NCI-H510A treated with DMSO at 0.1 percent for 48 hours (cell line): ENCODE results near the gene IRGM.
A peak's percentile ranks its signal among the peaks of the same experiment; 100 is the strongest.
"Not testable (repeated sequence)": the region's sequence is repeated elsewhere in the genome, so short reads cannot be mapped to it uniquely, and the experiment has no call there.

Source experiments
- DNase-seq: peaks from one replicate; lab custom pipeline; 2025; lab: John Stamatoyannopoulos, UW

The IRGM gene, protein sequence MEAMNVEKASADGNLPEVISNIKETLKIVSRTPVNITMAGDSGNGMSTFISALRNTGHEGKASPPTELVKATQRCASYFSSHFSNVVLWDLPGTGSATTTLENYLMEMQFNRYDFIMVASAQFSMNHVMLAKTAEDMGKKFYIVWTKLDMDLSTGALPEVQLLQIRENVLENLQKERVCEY

DNA sequence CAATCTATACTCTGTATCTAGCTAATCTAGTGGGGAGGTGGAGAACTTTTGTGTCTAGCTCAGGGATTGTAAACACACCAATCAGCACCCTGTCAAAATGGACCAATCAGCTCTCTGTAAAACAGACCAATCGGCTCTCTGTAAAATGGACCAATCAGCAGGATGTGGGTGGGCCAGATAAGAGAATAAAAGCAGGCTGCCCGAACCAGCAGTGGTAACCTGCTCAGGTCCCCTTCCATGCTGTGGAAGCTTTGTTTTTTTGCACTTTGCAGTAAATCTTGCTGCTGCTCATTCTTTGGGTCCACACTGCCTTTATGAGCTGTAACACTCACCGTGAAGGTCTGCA is at the start of gene IRGM:
IRGM (plus strand) TSS at position 214 of the 346 bp plus-strand sequence. CDS start 1,603 bp downstream, outside the sequence.
- not testable (repeated sequence) for DNase-seq

DNA sequence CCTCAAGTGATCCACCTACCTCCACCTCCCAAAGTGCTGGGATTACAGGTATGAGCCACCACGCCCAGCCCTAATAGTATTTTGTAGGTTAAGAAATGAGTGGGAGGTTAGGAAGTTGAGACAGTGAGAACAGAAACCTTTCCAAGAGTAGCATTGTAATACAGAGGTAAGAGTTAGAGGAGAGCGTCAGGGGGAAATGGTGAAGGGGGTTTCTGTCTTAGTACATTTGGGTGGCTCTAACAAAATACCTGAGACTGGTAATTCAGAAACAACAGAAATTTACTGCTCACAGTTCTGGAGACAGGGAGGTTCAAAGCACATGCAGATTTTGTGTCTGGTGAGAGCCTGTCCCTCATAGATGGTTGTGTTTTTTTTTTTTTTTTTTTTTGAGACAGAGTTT is 48.9 kb upstream of the IRGM start:
- no peak for DNase-seq

DNA sequence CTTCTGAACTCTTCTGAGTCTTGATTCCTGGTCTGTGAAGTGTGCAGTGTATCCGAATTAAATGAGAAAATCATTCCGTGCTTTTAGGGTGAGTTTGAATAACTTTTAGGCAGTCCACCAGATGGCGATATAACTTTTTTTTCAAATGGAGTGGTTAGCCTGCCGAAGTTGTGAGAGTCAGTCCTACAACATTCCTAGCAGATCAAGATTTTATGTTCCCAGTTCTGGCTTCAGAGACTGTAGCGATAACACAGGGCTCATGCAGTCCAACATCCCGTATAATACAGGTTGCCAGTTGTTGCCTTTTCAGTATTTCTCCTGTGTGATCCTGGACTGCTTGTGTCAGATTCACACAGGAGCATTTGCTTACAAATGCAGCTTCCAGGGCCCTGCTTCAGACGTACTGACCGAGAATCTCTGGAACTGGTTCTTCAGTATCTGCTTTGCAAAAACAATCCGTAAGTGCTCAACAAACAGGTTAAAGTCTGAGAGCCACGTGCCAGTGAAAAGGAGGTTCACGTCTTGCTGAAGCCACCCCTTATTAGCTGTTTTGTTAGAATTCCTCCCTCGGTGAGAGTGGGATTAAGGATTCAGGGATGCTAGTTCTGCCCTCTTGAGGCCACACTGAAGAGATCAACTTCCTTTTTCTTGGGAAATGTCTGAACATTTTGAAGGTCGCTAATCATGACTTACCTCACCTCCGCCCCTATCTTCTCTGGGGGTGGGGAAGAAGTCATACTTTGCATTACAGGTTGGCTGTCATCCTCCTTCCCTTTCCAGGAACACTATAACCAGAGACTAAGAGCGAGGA is 45.0 kb upstream of the IRGM start:
- DNase-seq, result peak; percentile 65

DNA sequence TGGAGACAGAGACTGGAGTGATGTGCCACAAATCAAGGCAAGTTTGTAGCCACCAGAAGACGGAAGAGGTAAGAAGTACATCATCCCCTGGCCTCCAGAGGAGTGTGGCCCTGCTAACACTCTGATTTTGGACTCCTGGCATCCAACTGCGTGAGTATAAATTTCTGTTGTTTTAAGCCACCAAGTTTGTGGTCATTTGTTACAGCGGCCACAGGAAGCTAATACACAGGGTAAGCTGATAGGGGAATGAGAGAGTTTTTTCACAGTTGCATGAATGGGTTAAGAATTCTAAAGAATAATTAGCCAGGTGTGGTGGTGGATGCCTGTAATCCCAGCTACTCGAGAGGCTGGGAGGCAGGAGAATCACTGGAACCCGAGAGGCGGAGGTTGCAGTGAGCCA is 41.9 kb upstream of the IRGM start:
- no peak for DNase-seq

DNA sequence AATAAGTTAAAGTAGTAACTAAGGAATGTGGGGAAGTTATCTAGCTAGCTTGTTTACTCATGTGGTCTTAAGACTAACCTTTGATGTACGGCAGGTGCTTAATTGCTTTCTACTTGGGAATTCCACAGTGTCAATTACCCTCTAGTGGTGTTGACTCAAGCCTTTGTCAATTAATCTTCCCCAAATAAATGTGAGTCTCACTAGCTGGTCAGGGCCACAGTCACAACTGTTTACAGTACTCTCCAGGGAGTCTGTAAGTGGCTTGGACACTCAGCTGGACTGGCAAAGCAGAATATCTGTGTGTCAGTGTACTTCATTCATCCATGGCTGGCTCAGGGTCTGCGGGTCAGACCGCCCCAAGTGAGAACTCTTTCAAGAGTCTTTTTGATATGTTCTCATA is 37.0 kb upstream of the IRGM start:
- peak; percentile 13 for DNase-seq

DNA sequence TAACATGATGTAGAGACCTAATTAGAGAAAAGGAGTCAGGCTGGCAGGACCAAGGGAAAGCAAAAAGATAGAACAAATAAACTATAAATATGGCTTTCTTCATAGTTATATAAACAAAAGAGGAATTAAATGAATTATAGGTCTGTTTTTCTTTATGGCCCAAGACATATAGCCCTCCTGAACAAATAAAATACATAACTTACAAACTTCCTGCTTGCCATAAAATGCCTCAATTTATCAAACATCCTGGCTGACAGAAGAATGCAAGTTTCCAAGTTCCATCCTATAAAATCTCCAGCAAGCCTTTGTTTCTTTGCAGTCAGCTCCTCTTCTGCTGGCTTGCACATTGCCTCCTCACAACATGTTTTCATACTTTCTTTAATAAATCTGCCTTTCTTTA is 31.3 kb upstream of the IRGM start:
- no peak for DNase-seq

DNA sequence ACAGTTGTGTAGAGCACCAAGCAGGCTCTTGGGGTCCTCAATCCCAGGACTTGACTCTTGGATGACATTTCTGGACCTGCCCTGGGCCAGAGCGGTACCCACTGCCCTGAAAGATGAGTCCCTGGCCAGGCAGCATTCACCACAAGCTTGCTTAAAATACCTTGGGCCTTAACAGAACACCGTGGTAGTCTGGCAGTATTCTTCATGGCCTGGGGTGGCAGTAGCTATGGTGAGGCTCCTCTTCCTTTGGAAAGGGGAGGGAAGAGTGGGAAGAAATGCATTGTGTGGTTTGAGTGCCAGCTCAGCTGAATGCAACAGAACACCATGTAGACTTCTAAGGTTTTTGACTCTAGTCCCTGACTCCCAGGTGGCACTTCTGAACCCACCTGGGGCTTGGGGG is 29.4 kb upstream of the IRGM start:
- no peak for DNase-seq

DNA sequence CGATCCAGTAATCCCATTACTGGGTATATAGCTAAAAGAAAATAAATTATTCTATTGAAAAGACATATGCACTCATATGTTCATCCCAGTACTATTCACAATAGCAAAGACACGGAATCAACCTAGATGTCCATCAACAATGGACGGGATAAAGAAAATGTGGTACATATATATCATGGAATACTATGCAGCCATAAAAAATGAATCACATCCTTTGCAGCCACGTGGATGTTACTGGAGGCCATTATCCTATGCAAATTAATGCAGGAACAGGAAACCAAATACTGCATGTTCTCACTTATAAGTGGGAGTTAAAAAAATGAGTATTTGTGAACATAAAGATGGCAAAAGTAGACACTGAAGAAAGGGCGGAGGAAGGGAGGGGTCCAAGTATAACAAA is 16.6 kb upstream of the IRGM start:
- no peak for DNase-seq

DNA sequence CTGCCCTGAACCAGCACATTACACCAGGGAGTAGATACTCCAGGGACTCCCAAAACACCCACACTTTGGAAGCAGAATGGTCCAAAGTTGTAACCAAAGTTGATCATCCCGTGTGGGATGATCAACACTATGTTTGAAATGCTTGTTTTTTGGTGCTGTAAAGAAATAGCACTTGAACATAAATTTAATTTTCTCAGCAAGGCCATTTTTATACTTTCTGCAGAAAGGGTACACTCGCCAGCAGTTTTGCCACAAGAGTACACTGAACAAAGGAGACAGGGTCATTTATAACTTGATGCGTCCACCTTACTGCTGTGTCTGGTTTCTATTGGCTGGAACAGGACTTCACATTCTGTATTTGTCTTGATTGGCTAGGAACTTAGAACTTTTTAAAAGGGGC is 14.5 kb upstream of the IRGM start:
- DNase-seq, result not testable (repeated sequence)

DNA sequence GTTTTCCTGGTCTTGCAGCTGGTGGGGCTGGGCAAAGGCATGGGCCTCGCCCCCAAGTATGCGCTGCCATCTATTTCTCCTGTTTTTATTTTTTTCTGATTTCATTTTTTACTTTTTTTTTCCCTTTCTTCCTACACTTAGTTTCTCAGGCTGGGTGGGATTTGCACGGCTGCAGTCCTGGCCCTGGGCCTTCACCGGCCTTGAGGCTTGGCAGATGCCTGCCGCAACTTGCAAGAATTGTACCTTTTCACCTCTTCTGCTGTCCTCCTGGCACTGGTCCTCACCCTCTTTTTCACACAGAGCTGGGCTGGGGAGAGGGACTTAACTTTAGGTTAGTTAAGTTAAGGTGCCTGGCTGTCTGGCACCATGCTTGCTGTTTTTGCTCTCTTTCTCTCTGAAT is 10.3 kb upstream of the IRGM start:
- no peak for DNase-seq

DNA sequence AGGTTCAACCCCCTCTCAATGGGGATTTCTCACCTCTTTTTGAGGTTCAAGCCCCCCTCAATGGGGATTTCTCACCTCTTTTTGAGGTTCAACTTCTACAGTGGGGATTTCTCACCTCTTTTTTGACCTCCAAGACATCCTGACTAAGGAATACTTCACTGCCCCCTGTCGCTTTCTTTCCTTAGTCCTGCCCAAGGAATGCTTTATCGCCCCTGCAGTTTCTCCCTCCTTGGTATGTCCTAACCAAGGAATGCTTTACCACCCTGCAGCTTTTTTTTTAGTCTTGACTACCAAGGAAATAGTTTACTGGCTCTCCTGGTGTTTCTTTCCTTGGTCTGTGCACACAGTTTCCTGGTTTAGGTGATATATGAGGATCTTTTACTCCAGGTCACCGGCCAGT is 9.6 kb upstream of the IRGM start:
- DNase-seq, result no peak

DNA sequence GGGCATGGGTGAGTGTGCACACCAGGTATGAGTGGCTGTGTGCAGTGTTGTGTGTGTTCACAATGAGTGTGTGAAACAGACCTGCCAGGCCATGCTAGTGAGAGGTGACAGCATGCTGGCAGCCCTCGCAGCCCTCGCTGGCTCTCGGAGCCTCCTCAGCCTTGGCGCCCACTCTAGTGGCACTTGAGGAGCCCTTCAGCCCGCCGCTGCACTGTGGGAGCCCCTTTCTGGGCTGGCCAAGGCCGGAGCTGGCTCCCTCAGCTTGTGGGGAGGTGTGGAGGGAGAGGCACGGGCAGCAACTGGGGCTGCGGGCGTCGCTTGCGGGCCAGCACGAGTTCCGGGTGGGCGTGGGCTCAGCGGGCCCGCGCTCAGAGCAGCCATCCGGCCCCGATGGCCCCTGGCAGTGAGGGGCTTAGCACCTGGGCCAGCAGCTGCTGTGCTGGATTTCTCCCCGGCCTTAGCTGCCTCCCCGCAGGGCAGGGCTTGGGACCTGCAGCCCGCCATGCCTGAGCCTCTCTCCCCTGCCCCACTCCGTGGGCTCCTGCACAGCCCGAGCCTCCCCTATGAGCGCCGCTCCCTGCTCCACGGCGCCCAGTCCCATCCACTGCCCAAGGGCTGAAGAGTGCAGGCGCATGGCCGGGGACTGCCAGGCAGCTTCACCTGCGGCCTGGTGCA is 999 bp upstream of the IRGM start:
- DNase-seq, result not testable (repeated sequence)

DNA sequence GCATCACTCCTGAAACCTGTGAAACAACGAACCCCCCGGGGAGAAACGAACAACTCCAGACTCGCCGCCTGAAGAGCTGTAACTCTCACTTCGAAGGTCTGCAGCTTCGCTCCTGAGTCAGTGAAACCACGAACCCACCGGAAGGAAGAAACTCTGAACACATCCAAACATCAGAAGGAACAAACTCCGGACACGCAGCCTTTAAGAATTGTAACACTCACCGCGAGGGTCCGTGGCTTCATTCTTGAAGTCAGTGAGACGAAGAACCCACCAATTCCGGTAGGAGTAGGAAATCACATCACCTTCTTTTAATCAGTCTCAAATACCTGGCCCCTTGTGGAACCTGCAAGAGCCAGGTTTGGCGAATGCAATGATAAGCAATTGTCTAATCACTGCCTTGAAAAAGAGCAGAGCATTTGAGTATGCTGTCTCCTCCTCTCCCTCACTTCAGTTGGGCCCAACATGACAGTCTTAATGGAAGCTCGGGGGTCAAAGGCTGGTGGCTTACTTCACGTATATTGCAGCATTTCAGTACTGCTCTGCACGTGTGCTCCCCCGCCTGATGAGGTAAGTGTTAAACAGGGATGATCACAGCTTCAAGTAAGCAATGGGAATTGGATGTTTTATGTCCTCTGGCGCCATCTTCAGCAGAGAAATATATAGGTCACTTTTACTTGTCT is 473 bp downstream of the IRGM start:
- peak; percentile 82 for DNase-seq

DNA sequence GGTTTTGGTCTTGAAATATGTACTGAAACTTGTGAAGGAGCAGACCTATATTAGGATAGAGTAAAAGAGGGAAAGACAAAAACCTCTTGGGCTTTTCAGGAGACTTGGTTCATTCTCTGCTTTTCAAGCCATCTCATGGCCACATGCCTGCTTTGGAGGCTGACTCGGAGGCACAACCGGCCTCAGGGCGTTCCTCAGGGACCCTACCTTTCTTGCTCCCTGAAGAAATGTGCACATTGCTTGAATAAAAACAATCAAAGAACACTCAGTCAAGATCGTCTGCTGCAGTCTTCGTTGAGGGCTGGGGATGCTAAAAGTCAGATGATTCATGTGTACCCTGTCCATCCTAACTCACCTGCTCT is 994 bp downstream of the IRGM start:
- no peak for DNase-seq

DNA sequence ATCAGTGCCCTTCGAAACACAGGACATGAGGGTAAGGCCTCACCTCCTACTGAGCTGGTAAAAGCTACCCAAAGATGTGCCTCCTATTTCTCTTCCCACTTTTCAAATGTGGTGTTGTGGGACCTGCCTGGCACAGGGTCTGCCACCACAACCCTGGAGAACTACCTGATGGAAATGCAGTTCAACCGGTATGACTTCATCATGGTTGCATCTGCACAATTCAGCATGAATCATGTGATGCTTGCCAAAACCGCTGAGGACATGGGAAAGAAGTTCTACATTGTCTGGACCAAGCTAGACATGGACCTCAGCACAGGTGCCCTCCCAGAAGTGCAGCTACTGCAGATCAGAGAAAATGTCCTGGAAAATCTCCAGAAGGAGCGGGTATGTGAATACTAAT is 1.9 kb downstream of the IRGM start:
- DNase-seq, result no peak

DNA sequence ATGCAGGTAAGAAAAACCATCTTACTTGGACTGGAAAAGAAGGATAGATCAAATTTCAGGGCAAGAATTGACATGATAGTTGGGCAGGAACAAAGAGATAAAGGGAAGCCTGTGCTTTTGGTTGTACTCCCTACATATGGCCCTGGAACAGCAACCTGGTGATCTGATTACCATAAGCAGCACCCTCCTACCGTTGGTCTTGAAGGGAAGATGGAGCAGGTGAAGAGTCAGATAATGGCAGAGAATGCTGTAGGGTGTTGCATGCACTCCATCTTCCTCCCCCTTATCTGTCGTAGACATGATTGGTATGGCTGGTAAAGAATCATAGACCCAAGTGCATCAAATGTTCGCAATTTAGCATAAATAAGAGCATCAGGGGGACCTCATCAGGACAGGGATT is 4.7 kb downstream of the IRGM start:
- DNase-seq, result no peak

DNA sequence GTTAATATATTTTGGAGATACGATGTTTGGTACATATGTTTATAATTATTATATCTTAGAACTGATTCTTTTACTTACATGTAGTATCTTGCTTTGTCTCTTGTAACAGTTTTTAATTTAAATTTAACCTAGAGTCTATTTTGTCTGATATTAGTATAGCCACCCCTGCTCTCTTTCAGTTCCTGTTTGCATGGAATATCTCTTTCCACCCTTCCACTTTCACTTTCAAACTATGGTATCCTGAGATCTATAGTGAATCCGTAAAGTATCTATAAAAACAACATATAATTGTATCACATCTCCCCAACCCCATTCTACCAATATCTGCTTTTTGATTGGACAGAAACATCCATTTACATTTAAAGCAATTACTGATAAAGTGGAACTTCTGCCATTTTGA is 7.2 kb downstream of the IRGM start:
- no peak for DNase-seq

DNA sequence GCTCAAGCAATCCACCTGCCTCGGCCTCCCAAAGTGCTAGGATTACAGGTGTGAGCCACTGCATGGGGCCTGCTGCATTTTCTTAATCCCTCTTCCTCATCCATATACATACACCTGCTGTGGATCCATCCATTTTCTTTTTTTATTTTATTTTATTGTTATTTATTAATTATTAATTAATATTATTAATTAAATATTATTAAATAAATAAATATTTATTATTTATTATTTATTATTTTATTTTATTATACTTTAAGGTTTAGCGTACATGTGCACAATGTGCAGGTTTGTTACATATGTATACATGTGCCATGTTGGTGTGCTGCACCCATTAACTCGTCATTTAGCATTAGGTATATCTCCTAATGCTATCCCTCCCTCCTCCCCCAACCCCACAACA is 10.4 kb downstream of the IRGM start:
- not testable (repeated sequence) for DNase-seq

DNA sequence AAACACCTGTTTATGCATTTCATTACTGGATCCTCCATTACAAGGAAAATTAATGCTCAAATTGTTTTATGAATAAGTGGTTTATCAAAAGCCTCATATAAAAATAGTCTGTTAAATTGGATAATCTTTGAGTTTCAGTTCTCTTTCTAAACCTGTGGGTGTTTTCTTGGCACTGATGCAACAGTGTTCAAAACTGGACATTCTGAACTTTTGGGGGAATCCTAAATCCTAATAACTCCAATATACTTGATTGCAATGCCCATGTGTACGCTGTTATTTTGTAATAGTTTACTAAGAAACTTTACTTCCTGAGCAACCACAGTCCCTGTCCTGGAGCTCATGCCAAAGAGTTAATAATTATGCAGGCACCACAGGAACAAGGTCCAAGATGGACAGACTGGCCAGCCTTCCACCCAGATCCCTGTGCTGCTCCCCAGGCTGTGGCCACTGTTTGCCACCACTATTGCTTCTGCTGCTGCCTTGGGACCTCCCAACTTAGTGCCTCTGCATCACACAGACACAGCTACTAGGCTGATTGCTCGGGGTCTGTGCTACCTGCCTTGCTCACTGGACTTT is 14.0 kb downstream of the IRGM start:
- DNase-seq, result no peak

DNA sequence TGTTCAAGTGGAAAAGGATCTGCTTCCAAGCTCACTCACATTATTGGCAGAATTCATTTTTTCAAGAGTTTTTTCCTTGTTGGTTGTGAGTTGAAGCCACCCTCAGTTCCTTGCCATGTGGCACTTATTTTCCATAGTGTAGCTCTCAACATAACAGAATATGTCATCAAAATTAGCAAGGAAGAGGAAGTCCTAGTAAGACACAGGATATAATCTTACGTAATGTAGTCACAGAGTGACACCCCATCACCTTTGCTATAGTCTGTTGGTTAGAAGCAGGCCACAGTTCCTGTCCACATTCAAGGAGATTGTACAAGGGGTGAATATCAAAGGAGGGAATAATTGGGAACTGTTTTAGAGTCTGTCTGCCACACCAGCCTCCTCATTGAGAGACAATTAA is 15.7 kb downstream of the IRGM start:
- DNase-seq, result no peak

DNA sequence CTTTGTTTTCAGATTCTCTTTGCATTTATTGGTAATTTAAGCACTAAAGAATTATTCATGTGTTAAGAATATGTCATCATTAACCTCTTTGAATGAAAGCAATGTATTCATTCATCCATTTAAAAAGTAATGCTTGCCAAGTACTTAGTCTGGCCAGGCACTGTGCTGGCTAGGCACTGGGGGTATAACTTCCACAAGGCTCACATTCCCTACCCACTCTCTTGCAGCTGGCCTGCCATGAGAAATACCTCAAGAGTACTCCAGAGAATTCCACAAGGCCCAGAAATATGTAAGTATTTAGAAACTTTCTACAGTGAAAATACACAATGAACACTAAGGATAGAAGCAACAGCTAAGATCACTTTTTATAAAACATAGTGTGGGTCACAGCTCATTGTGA is 33.0 kb downstream of the IRGM start:
- no peak for DNase-seq
